HG03139 (cell line): ENCODE results near the gene NKD1.

Experiments used
- ATAC-seq: cut with Tn5 transposase; IDR thresholded peaks from one replicate; pipeline ENCODE4 v1.9.1; 2021; ENCODE audit not compliant: unreplicated experiment

NKD1 gene

DNA sequence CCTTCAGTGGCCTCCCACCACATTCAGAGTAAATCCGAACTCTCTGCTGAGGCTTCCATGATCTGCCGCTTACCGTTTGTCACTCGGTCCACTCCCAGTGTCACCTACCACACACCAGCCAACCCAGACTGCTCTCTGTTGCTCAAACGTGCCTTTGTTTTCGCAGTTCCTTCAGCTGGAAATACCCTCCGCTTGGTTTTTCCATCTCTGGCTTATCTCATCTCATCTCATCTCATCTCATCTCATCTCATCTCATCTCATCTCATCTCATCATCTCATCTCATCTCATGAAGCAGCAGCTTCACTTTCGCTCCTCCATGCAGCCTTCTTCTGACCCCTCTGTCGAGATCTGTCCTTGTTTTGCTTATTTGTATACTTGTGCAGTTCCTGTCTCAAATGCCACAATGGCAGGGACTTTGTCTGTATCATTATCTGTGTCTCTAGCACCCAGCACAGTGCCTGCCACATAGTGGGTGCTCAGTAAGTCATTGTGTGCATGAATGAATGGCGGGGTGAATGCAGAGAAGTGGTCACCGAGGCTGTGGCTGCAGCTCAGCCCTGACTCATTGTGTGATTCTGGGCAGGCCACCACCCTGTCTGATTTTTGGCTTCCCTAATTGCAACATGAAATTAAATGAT lies 136.7 kb downstream of the NKD1 start:
- no peak for ATAC-seq

DNA sequence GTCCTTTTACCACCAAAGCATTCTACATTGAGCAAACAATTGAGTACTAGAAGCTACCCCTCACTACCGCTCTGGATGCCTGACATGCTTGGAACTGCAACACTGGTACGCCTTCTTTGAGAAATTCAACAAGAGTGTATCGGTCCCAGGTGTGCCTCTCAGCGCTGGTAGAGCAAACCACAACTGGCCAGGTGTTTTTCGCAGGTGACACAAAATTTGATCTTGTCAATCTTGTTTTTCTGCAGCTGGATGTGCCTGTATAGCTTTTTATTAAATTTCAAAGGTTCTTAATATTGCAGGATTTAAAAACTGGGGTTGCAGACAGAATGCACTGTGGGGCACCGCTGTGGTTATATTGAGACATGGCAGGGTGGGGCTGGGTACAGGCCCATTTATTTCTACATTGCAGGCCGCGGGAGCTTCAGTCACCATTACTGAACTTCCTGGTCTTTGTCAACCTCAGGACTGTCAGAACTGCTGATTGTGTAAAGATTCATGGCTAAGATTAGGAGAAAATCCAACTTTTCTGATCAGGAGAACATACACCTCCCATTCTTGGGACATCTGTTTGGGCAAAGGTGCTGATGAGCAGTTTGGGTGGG lies 137.4 kb downstream of the NKD1 start:
- no peak for ATAC-seq

DNA sequence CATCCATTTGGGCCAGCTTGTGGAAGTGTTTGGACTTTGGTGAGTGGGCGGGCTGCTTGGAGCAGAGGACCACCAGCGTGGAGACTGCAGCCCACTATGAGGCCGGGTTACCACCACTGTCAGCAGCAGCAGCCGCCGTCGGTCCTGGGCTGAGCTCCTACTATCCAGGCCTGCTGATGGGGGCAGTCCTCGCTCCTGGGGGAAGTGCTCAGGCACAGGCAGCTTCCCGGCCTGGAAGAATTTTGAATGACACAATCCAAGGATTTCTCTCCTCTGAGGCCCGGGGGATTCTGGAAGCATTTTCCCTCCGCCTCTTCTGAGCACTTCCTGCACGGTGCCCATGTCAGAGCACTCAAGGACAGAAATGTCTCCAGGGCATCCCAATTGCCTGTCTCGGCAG lies 139.9 kb downstream of the NKD1 start:
- no peak for ATAC-seq

DNA sequence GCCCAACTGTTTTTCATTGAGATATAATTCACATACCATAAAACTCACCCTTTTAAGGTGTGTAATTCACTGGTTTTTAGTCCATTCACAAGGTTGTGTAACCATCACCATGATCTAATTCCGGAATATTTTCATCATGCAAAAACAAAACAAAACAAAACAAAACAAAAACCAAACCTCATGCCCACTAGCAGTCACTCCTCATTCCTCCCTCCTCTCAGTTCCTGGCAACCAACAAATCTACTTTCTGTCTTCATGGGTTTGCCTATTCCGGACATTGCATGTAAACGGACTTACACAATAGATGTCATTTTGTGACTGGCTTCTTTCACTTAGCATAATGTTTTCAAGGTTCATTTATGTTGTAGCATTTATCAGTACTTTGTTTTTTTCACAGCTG lies 140.7 kb downstream of the NKD1 start:
- no peak for ATAC-seq

DNA sequence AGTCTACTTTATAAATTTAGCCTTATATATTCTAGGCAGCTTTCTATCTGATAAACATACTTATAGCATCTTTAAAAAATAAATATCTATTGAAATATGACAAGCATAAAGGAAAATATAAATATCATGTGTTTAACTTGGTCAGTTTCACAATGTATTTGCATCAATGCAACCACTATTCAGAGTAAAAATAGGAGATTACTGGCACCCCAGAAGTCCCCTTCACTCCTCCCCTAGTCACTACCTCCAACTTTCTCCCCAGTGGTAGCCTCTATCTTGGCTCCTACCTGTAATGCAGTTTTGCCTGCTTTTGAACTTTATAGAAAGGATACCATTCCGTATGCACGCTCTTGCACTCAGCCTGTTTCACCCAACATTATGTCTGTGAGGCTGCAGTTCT lies 142.0 kb downstream of the NKD1 start:
- no peak for ATAC-seq

DNA sequence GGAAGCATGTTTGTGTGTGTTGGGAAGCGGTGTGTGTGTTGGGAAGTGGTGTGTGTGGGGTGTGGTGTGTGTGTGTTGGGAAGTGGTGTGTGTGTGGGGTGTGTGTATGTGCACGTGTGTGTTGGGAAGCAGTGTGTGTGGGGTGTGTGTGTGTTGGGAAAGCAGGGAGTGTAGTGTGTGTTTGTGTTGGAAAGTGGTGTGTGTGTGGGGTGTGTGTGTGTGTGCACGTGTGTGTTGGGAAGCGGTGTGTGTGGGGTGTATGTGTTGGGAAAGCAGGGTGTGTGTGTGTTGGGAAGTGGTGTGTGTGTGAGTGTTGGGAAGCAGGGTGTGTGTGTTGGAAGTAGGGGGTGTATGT lies 144.4 kb downstream of the NKD1 start:
- ATAC-seq = no peak

DNA sequence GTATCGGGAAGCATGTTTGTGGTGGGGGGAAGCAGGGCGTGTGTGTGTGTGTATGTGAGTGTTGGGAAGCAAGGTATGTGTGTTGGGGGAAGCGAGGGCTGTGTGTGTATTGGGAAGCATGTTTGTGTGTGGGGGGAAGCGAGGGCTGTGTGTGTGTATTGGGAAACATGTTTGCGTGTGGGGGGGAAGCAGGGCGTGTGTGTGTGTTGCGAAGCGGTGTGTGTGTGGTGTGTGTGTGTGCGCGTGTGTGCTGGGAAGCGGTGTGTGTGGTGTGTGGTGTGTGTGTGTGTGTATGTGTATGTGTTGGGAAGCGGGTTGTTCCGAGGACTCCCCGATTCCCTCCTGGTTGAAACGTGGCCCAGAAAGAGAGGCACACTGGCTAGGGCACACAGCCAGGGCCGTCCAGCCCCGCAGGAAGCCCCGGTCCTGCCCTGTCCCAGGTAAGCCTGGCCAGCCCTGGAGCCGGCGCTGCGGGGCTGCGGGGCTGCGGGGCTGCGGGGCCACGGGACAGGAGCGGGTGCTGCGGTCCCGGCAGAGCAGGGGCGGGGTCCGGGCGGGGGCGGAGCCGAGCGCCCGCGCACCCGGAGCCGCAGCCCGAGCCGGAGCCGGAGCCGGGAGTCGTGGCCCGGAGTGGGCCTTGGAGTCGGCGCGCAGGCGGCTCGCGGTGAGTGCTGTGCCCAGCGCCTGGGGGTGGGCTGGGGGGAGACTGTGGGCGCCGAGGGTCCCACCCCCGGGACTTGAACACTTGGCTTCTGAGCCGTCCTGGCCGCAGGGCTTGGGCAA lies 145.0 kb downstream of the NKD1 start, which contains the start of gene NOD2:
Gene NOD2 (plus strand): TSS at position 608 of the 783 bp plus-strand sequence. CDS start 5,890 bp downstream, outside the sequence.
- no peak for ATAC-seq

DNA sequence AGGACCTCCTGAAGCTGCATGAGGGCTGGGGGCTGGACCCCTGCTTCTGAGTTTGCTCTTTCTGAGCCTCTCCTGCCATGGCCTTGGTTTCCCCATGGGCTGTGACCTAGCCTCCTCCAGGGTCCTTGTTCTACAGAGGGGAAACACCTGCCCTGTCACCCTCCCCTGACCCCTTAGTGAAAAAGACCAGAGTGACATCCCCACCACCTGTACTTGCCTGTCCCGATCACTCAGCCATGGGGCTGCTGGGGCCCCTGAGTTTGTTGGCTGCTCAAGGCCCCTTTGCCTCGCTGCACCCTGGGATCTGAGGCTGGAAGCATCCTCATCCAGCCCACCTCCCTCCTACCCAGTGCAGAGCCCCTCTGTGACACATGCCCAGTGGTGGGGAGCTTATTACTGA lies 146.0 kb downstream of the NKD1 start:
- ATAC-seq = no peak

DNA sequence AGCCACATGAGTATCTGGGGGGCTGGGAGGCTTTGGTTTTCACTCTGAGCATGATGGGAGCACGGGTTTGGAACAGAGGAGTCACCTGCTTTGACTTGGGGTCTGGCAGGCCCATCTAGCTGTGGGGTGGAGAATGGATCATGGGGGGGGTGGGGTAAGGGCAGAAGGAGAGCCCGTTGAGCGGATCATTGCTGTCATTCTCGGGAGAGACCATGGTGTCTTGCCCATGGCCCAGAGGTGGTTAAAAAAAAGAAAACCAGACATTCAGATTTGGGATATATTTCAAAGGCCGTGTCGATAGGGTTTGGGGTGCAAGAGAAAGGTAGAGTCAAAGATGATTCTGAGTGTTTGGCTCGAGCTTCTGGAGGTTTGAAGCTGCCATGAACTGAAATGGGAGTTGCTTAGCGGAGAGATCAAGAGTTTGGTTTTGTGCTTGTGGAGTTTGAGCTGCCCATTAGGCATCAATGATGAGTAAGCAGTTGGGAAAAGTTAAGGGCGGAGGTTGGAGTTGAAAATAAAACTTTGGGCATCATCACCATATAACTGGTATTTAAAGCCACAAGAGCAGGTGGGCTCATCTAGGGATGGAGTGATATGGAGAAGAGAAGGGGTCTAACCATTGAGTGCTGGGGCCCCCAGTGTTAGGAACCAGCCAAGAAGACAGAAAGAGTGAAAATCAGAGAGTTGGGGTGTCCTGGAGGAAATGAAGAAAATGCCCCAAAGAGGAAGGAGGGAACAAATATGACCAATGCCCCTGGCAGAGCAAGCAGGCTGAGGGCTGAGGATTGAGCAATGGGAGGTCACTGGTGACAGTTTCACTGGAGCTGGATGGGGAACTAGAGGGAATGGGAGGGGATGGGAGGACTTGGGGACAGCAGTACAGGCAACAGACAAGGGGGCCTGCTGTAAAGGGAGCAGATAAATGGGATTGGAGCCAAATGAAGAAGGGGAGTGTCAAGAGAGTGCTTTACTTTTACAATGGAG lies 147.1 kb downstream of the NKD1 start:
- ATAC-seq = no peak

DNA sequence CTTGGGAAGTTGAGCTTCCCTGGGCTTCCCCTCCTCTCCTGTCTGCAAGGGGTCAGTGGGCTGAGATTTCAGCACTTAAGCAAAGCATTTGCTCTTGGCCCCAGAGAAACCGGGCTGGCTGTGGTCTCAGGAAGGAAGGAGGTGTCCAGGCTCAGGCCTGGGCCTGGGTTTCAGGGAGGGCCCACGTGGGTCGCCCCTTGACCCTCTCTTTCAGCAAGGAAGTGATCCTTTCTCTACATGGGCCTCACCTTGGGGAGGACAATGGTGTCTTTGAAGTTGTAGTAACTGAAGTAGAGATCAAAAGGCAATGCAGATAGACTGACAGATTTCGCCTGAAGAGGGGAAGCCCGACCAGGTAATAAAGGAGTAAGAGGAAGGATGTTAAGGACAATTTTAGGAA lies 147.9 kb downstream of the NKD1 start:
- ATAC-seq = no peak

DNA sequence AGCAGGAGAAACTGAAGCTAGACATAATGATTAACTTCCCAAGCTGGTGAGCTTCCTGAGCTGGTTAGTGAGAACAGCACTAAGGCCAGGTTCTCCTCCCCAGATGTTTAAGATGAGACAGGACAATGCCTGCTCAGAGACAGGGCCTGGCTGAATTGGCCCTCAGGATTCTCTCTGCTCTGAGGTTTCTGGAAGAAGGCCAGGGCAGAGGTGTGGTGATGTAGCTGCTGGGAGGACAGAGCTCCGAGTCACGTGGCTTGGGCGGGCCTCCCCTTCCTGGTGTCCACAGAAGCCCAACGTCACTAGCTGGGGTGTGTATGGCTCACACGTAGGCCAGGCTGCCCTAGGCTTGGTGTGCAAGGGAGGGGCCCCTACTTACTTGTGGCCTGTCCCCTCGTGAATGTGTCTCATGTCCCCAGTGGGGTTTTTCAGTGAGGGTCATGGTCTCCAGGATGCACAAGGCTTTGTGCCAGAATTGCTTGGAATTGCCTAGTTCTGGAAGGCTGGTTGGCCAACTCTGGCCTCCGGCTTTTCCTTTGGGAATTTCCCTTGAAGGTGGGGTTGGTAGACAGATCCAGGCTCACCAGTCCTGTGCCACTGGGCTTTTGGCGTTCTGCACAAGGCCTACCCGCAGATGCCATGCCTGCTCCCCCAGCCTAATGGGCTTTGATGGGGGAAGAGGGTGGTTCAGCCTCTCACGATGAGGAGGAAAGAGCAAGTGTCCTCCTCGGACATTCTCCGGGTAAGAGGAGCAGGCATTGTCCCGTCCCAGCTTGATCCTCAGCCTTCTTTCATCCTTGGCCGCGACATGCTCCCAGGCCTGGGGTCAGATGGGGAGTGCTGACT lies 148.6 kb downstream of the NKD1 start:
- ATAC-seq = peak; percentile 63

DNA sequence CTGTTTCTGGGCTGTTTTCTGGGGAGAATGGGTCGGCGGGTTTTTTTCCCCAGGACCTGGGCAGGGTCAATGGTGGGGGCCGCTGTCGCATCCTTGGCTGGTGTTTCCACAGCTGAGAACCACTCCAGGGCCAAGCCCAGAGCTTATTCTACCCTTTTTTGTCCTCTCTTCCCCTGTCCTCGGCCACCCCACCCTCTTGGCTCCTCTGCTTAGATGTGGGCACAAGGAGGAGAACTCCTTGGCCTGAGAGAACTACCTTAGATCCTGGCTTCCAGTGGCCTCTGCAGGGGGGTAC lies 149.2 kb downstream of the NKD1 start:
- ATAC-seq = no peak

DNA sequence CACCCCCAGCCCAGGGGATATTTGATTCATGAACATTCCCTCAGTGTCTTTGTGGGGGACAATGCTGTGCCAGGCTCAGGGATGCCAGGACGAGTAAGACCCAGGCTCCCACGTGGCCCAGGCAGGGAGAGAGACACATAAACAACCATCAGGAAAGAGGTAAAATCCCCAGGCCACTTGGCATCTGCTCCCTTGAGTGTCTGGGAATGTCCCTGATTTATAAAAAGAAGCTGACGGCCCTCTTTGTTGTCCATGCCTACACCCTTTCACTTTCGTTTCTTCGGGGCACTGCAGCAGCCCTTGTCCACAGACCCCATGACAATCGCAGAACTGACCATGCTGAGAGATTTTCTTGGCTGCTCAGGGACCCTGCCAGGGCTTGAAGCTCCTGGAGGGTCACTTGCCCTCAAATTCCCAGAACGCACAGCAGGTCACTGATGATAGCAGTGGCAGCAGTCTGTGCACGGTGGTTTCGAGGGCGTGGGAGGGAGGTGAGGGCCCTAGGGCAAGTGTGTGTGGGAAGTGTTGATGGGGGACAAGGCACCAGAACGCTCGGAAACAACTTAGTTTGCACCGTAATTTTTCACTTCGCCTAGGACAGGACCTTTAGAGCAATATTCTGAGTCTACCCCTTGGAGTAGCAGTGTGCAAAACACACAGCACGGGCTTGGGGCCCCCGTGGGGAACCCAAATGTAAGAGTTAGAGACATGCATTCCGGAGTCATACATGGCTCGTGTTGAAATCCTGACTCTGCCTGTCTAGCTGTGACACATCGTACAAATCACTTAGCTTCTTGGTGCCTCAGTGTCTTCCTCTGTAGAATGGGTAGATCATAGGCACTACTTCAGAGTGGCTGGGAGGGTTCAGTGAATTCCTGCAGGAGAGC lies 149.9 kb downstream of the NKD1 start:
- peak; percentile 27 for ATAC-seq
